Endothelial cell (in vitro differentiated cells): Measurements from ENCODE around the gene CAPZB. TPM values are rescaled to one million over a fixed set of nuclear protein-coding genes. Genes with fewer than 3 reads are reported as not detected.

Experiments used
- DNase-seq: peaks from one replicate; pipeline ENCODE4 v3.0.0; 2021; ENCODE audit warnings: low spot score
- H3K27ac Mint-ChIP-seq: one replicate; pipeline ENCODE4 v1.8.0; 2021; ENCODE audit warnings: mixed read lengths, inconsistent platforms; ENCODE audit not compliant: unreplicated experiment
- H3K27me3 Mint-ChIP-seq: one replicate; pipeline ENCODE4 v1.8.0; 2021; ENCODE audit warnings: mild to moderate bottlenecking, moderate library complexity, mixed read lengths, inconsistent platforms; ENCODE audit not compliant: unreplicated experiment
- H3K36me3 Mint-ChIP-seq: one replicate; pipeline ENCODE4 v1.8.0; 2021; ENCODE audit warnings: mild to moderate bottlenecking, low read depth, mixed read lengths, inconsistent platforms; ENCODE audit not compliant: unreplicated experiment
- H3K4me1 Mint-ChIP-seq: one replicate; pipeline ENCODE4 v1.8.0; 2021; ENCODE audit warnings: mild to moderate bottlenecking, mixed read lengths, inconsistent platforms; ENCODE audit not compliant: unreplicated experiment
- H3K4me3 Mint-ChIP-seq: one replicate; pipeline ENCODE4 v1.8.0; 2021; ENCODE audit warnings: mild to moderate bottlenecking, mixed read lengths, inconsistent platforms; ENCODE audit not compliant: unreplicated experiment
- H3K9me3 Mint-ChIP-seq: one replicate; pipeline ENCODE4 v1.8.0; 2021; ENCODE audit warnings: mixed read lengths, inconsistent platforms; ENCODE audit not compliant: unreplicated experiment
- total RNA-seq: library from RNA; stranded (reverse); fragmentation: NEBNext Ultra II Directional; extraction: Animal tissue kit (Norgen Biotek cat#: 25700); gene quantifications from one replicate; pipeline ENCODE4 v1.2.1, GENCODE V29; 2021; ENCODE audit not compliant: unreplicated experiment
- TF ChIP-seq, protein P1 (sequence below): fragments of 200-600 bp; sonication (generic); IDR thresholded peaks from one replicate; pipeline ENCODE4 v1.5.0; 2021; ENCODE audit warnings: antibody characterized with exemption; ENCODE audit not compliant: unreplicated experiment

Gene CAPZB
- total RNA-seq, 1 donor from 2014 or later: 414 TPM

DNA sequence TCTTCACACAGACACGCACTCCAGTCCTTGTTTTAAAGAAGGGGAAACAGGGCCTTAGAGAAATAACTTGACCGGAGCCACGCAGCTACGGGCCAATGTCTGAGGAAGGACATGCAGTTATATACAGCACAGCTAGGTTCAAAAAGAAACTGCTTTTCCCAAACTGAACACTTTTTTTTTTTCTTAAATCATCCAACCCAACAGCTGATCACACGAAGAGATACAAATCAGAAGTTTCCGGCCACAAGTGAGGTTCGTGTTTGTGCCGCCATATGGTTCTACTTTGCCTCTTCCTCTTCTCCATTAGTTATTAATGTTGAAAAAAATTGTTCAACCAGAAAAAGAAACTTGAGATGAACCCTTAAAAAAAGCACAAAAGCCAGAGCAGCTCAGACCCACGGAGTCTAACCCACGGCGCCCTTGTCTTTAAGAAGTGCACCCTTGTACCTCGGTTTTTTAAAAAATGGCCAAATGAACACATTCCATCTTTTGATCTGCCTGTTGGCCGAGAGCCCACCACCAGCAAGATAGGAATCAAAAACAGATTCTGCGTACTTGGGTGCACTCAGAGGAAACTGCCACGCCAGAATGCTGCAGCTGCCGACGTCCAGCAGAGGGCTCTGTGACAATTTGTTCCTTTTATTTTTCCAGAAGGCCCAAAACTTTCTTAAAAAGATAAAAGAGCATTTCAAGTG is 94.3 kb downstream of the CAPZB start:
- H3K9me3 Mint-ChIP-seq: no peaks in the 10 kb centered on the region
- H3K27ac Mint-ChIP-seq: no peak overlapping the region
- peaks cover 16% of the 10 kb centered on the region for H3K4me1 Mint-ChIP-seq
- DNase-seq: peak; percentile 32
- peaks cover 4% of the 10 kb centered on the region for H3K27me3 Mint-ChIP-seq
- H3K36me3 Mint-ChIP-seq: no peaks in the 10 kb centered on the region
- TF ChIP-seq, protein P1, sequence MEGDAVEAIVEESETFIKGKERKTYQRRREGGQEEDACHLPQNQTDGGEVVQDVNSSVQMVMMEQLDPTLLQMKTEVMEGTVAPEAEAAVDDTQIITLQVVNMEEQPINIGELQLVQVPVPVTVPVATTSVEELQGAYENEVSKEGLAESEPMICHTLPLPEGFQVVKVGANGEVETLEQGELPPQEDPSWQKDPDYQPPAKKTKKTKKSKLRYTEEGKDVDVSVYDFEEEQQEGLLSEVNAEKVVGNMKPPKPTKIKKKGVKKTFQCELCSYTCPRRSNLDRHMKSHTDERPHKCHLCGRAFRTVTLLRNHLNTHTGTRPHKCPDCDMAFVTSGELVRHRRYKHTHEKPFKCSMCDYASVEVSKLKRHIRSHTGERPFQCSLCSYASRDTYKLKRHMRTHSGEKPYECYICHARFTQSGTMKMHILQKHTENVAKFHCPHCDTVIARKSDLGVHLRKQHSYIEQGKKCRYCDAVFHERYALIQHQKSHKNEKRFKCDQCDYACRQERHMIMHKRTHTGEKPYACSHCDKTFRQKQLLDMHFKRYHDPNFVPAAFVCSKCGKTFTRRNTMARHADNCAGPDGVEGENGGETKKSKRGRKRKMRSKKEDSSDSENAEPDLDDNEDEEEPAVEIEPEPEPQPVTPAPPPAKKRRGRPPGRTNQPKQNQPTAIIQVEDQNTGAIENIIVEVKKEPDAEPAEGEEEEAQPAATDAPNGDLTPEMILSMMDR: peak; percentile 72
- no peak overlapping the region for H3K4me3 Mint-ChIP-seq

DNA sequence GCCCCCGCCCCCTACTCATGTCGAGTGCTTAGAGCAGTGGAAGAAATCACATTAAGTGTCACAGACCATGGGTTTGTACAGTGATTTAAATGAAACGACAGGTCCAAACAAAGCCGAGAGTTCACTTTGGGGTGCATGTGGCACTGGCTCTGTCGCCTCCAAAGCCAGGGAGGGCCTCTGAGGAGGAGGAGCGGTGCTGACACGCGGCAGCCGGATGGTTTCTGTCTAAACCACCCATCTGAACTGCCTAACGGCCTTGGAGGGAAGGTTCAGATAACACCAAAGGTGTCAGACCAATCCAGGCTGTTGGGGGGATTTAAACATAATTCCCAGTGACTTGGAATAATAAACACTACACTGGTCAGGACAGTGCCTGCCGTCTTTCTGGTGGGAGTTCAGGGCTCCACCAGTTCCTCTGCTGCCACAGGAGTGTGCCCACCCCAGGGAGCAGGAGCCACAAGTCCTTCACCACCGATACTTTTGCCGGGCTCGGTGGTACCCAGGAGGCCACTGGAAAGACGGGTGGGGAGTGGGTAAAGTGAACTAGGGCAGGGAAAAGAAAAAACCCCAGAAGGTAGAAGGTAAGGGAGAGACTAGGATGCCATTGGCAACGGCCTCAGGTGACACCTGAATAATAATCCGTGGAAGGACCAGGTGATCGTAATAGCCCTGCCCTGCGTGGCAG is 95.0 kb downstream of the CAPZB start:
- peak overlapping the region; percentile 38 for H3K4me3 Mint-ChIP-seq
- H3K9me3 Mint-ChIP-seq: no peaks in the 10 kb centered on the region
- H3K27me3 Mint-ChIP-seq: peaks cover 4% of the 10 kb centered on the region
- no peak overlapping the region for H3K27ac Mint-ChIP-seq
- H3K4me1 Mint-ChIP-seq: peaks cover 14% of the 10 kb centered on the region
- peaks cover 6% of the 10 kb centered on the region for H3K36me3 Mint-ChIP-seq
- TF ChIP-seq, protein P1: no peak
- no peak for DNase-seq

DNA sequence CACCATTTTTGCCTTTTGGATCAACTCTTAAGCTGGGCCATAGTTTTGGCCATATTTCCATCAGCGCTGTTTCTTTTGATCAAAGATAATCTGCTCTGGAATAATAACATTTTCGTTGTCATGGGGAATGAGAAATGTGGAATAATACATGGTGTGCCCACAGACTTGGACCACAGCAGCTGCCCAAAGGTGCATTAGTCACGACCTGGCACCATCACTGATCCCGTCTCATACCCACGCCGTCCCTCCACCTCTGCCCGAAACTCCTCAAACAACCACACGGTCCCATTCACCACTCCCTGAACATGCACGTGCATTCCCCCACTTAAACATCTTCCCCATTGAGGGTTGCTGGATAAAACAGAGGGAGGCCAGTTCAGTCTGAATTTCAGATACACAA is 96.4 kb downstream of the CAPZB start:
- Mint-ChIP-seq H3K4me3 (no peak overlapping the region), H3K36me3 (peaks cover 15% of the 10 kb centered on the region), H3K9me3 (no peaks in the 10 kb centered on the region), H3K4me1 (peaks cover 14% of the 10 kb centered on the region), H3K27ac (no peak overlapping the region), H3K27me3 (peaks cover 4% of the 10 kb centered on the region)
- TF ChIP-seq, protein P1: no peak
- DNase-seq: no peak

DNA sequence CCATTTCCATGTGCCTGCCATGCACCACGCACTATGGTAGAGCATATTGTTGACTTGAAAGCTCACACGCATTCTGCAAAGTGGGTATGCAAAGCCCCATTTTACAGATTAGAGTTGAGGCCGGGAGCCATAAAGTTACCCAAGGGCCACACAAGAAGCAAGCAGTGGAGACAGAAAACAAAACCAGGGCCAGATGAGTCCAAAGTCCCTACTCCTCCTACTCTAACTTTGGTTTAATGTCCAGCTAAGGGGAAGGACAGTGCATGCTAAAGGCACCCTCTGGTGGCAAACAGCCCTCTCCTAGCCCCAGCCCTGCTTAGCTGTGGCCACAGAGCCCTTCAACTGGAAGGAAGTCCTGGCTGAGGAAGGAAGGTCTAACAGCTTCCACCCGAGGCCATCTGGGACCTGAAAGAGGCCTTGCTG is 98.3 kb downstream of the CAPZB start:
- no peaks in the 10 kb centered on the region for H3K9me3 Mint-ChIP-seq
- no peak for DNase-seq
- peaks cover 20% of the 10 kb centered on the region for H3K36me3 Mint-ChIP-seq
- H3K27ac Mint-ChIP-seq: no peak overlapping the region
- peaks cover 3% of the 10 kb centered on the region for H3K27me3 Mint-ChIP-seq
- TF ChIP-seq, protein P1: no peak
- H3K4me1 Mint-ChIP-seq: peaks cover 14% of the 10 kb centered on the region
- no peak overlapping the region for H3K4me3 Mint-ChIP-seq
